OCI-LY3 (cell line): ENCODE data around the gene POPDC2.

Experiments used
- H2AFZ ChIP-seq: fragments of 200-600, 300-600 bp; shearing (Covaris generic); 2 replicates; pipeline ENCODE4 v1.6.0; 2014; ENCODE audit warnings: antibody characterized with exemption, low read depth, low read length
- H3K27ac ChIP-seq: fragments of 200-600, 300-600 bp; sonication (generic); 2 replicates; pipeline ENCODE4 v1.5.1; 2014; ENCODE audit warnings: mild to moderate bottlenecking, low read length, moderate library complexity, mixed read lengths
- H3K27me3 ChIP-seq: fragments of 200-600, 300-600 bp; sonication (generic); 2 replicates; pipeline ENCODE4 v1.6.1; 2014; ENCODE audit warnings: low read depth, low read length, mixed read lengths
- H3K36me3 ChIP-seq: fragments of 200-600, 300-600 bp; sonication (generic); replicated peaks from 2 replicates; pipeline ENCODE3; 2014; ENCODE audit warnings: low read depth, low read length, mixed read lengths
- H3K4me1 ChIP-seq: fragments of 300-600, 200-600 bp; sonication (generic); 2 replicates; pipeline ENCODE4 v1.6.1; 2014; ENCODE audit warnings: low read length, mixed read lengths
- H3K4me2 ChIP-seq: fragments of 200-600, 300-600 bp; sonication (generic); 2 replicates; pipeline ENCODE4 v1.6.1; 2014; ENCODE audit warnings: low read length, mixed read lengths
- H3K4me3 ChIP-seq: fragments of 300-600, 200-600 bp; sonication (generic); 2 replicates; pipeline ENCODE4 v1.5.1; 2014; ENCODE audit warnings: antibody characterized with exemption, mild to moderate bottlenecking, low read length, moderate library complexity
- H3K79me2 ChIP-seq: fragments of 300-600, 200-600 bp; shearing (Covaris generic); 2 replicates; pipeline ENCODE4 v1.6.1; 2014; ENCODE audit warnings: mild to moderate bottlenecking, low read length, mixed read lengths
- H3K9ac ChIP-seq: fragments of 300-600, 200-600 bp; shearing (Covaris generic); 2 replicates; pipeline ENCODE4 v1.6.0; 2014; ENCODE audit warnings: mild to moderate bottlenecking, low read length, moderate library complexity
- H3K9me3 ChIP-seq: fragments of 200-600, 300-600 bp; shearing (Covaris generic); 2 replicates; pipeline ENCODE4 v1.6.1; 2014; ENCODE audit warnings: low read length, mixed read lengths; ENCODE audit not compliant: insufficient read depth
- H4K20me1 ChIP-seq: fragments of 200-600, 300-600 bp; sonication (generic); 2 replicates; pipeline ENCODE4 v1.6.1; 2016; ENCODE audit warnings: low read length, mixed read lengths; ENCODE audit not compliant: insufficient read depth
- EZH2phosphoT487 ChIP-seq: fragments of 200-600 bp; shearing (Covaris generic); IDR thresholded peaks from 2 replicates; pipeline ENCODE4 v1.6.1; 2018; ENCODE audit warnings: antibody characterized with exemption, mixed run types, low read depth
- TF ChIP-seq, protein P1 (sequence below): fragments of 200-600, 300-600 bp; sonication (generic); IDR thresholded peaks from 2 replicates; pipeline ENCODE4 v1.5.1; 2014; ENCODE audit warnings: antibody characterized with exemption, low read length, low read depth

Gene POPDC2

DNA sequence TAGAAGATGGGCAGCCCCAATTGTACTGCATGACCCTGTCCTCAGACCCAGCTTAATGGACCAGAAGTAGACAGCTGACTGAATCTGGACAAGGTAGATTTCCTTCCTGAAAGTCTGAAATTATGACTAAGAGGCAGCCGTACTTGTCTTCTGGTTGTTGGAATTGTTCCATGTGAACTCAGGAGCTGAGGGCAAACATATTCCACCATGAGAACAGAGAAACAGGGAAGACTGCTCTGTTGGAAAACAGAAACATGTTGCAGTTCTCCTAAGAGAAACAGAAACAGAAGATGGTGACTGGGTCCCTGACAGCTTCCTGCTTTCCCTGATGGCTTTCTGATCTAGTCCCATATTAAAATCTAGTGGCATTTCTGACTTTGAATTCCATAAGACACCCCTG, 24.1 kb downstream of the POPDC2 start:
- Histone ChIP-seq H3K27me3 (no peaks in the 10 kb centered on the region), H3K4me2 (no peak overlapping the region), H3K9me3 (no peaks in the 10 kb centered on the region), H3K4me1 (peaks cover 46% of the 10 kb centered on the region), H3K4me3 (no peak overlapping the region), H3K27ac (no peak overlapping the region), H3K36me3 (peaks cover 9% of the 10 kb centered on the region), H2AFZ (no peak overlapping the region), H4K20me1 (no peaks in the 10 kb centered on the region), H3K79me2 (no peaks in the 10 kb centered on the region), H3K9ac (no peak overlapping the region)
- no peak for TF ChIP-seq EZH2phosphoT487
- TF ChIP-seq, protein P1, sequence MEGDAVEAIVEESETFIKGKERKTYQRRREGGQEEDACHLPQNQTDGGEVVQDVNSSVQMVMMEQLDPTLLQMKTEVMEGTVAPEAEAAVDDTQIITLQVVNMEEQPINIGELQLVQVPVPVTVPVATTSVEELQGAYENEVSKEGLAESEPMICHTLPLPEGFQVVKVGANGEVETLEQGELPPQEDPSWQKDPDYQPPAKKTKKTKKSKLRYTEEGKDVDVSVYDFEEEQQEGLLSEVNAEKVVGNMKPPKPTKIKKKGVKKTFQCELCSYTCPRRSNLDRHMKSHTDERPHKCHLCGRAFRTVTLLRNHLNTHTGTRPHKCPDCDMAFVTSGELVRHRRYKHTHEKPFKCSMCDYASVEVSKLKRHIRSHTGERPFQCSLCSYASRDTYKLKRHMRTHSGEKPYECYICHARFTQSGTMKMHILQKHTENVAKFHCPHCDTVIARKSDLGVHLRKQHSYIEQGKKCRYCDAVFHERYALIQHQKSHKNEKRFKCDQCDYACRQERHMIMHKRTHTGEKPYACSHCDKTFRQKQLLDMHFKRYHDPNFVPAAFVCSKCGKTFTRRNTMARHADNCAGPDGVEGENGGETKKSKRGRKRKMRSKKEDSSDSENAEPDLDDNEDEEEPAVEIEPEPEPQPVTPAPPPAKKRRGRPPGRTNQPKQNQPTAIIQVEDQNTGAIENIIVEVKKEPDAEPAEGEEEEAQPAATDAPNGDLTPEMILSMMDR: no peak

DNA sequence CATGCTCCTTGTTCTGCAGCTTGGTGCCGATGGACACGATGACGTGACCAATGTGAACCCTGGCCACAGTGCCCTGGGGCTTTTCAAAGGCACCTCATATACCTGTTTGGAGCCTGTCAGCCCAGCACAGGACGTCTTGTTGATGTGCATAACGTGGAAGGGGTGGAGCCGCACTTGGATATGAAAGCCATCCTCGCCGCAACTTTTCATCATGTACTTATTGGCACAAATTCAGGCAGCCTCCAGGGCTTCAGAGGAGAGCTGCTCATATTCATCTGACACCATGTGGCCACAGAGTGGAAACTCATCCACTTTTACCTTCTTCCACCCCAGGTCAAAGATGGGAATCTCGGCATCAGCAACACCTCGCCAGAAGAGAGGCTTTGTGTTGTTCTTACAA, 24.7 kb downstream of the POPDC2 start:
- Histone ChIP-seq H3K4me3 (no peak overlapping the region), H3K36me3 (peaks cover 6% of the 10 kb centered on the region), H4K20me1 (no peaks in the 10 kb centered on the region), H3K27me3 (no peaks in the 10 kb centered on the region), H3K9me3 (no peaks in the 10 kb centered on the region), H3K4me1 (peaks cover 49% of the 10 kb centered on the region), H3K9ac (no peak overlapping the region), H2AFZ (no peak overlapping the region), H3K4me2 (no peak overlapping the region), H3K27ac (no peak overlapping the region), H3K79me2 (no peaks in the 10 kb centered on the region)
- TF ChIP-seq EZH2phosphoT487: no peak
- TF ChIP-seq, protein P1: peak; percentile 18; the same call in 1 of the 2 replicates

DNA sequence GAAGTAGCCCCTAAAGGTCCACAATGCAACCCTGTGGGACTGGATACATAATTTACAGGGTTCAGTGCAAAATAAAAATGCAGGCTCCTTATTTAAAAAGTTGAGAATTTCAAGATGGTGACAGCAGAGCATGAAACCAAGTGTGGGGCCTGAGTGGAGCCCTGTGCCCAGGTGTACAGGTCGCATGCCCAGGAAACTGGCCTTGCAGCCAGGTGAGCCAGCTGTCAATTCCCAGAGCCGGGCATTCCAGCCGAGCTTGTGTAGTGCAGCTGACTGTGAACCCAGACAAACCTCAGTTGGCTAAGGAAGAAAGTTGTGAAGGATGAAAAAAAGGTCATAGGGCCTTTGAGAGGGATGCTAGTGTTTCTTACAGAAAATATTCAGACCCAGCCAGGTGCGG, 27.6 kb downstream of the POPDC2 start:
- Histone ChIP-seq H3K4me2 (no peak overlapping the region), H3K79me2 (no peaks in the 10 kb centered on the region), H3K4me3 (no peak overlapping the region), H3K27ac (no peak overlapping the region), H3K9ac (no peak overlapping the region), H3K9me3 (no peaks in the 10 kb centered on the region), H3K27me3 (no peaks in the 10 kb centered on the region), H4K20me1 (no peaks in the 10 kb centered on the region), H2AFZ (no peak overlapping the region), H3K4me1 (peaks cover 53% of the 10 kb centered on the region), H3K36me3 (no peaks in the 10 kb centered on the region)
- TF ChIP-seq, protein P1: no peak
- TF ChIP-seq EZH2phosphoT487: no peak

DNA sequence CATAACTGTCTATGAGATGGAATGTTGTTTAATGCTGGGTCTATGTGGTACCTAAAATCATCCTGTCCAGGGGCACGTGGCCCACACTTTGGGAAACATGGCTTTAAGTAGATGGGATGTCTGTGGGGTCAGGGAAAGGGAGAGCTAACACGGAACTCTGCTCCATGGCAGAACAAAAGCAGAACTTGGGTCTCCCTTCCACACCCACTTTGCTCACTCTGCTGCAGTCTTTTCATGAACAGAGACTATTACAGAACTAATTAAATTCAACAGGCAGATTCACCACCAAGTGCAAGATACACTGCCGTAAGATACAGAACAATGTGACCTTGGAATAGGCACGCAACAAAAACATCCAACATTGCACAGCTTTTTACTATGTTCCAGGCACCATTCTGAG, 28.2 kb downstream of the POPDC2 start:
- H3K36me3 ChIP-seq: no peaks in the 10 kb centered on the region
- TF ChIP-seq, protein P1: no peak
- no peak for TF ChIP-seq EZH2phosphoT487
- H3K79me2 ChIP-seq: no peaks in the 10 kb centered on the region
- H3K27ac ChIP-seq: no peak overlapping the region
- peaks cover 53% of the 10 kb centered on the region for H3K4me1 ChIP-seq
- H3K27me3 ChIP-seq: no peaks in the 10 kb centered on the region
- H3K4me3 ChIP-seq: no peak overlapping the region
- H3K4me2 ChIP-seq: no peak overlapping the region
- H4K20me1 ChIP-seq: no peaks in the 10 kb centered on the region
- H2AFZ ChIP-seq: no peak overlapping the region
- H3K9me3 ChIP-seq: no peaks in the 10 kb centered on the region
- H3K9ac ChIP-seq: no peak overlapping the region
